ENCODE measurements around the gene ALG12.

ALG12 gene

DNA sequence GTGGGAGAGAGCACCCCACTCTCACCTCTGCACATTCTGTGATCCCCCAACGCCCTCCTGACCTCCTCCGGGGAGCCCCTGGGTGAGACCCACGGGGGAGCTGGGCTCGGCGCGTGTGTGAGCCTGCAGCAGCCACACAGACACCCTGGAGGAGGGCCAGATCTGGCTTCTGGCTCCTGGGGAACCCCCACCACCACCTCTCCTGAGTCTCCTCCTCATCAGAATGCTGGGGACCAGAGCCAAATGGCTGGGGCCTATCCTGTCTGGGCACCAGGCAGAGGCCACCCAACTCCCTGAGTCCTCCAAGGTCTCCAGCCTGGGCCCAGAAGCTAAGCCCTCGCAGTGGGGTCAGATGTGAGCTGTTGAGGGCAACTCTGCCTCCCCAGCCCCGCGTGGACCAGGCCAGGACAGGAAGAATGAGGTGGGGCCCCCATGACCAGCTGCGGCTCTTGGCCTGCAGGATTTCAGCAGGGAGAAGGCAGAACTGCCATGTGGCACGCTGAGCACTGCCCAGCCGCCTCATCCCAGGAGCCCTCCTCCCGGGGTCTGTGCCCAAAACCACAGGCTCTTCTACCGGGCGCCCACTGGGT, 36.8 kb upstream of the ALG12 start:
- Mint-ChIP-seq H3K4me1 (peaks cover 31% of the 10 kb centered on the region), H3K27ac (no peak overlapping the region), H3K27me3 (ENCODE audit: low read depth, poor library complexity) (no peaks in the 10 kb centered on the region), H3K9me3 (no peaks in the 10 kb centered on the region), H3K4me3 (no peak overlapping the region), H3K36me3 (ENCODE audit: low read depth) (no peaks in the 10 kb centered on the region)
- no peak for DNase-seq
- TF ChIP-seq, protein P1, sequence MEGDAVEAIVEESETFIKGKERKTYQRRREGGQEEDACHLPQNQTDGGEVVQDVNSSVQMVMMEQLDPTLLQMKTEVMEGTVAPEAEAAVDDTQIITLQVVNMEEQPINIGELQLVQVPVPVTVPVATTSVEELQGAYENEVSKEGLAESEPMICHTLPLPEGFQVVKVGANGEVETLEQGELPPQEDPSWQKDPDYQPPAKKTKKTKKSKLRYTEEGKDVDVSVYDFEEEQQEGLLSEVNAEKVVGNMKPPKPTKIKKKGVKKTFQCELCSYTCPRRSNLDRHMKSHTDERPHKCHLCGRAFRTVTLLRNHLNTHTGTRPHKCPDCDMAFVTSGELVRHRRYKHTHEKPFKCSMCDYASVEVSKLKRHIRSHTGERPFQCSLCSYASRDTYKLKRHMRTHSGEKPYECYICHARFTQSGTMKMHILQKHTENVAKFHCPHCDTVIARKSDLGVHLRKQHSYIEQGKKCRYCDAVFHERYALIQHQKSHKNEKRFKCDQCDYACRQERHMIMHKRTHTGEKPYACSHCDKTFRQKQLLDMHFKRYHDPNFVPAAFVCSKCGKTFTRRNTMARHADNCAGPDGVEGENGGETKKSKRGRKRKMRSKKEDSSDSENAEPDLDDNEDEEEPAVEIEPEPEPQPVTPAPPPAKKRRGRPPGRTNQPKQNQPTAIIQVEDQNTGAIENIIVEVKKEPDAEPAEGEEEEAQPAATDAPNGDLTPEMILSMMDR (IDR thresholded peaks at IDR 0.05), result no peak

DNA sequence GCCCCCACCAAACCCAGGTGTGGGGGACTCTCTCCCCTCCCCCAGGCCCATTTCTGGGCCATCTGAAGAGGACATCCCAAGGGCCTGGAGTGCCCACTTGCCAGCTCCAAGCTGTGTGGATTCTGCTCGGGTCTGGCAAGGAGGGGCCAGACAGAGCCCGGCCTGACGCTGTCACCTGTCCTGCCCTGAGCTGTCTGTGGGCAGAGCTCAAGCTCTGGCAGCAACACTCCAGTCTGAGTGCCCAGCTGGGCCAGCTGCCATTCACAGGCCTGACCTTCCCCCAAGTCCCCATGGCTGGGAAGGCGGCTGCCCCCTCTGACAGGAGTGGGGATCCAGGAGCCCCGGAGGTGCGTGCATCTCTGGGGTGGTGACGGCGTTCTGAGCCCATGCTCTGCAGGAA, 36.1 kb upstream of the ALG12 start:
- no peak overlapping the region for H3K27ac Mint-ChIP-seq
- no peak for DNase-seq
- TF ChIP-seq, protein P1 (IDR thresholded peaks at IDR 0.05), result no peak
- H3K36me3 Mint-ChIP-seq (ENCODE audit: low read depth), result no peaks in the 10 kb centered on the region
- H3K27me3 Mint-ChIP-seq (ENCODE audit: low read depth, poor library complexity), result no peaks in the 10 kb centered on the region
- H3K4me1 Mint-ChIP-seq, result peaks cover 32% of the 10 kb centered on the region
- no peaks in the 10 kb centered on the region for H3K9me3 Mint-ChIP-seq
- H3K4me3 Mint-ChIP-seq, result no peak overlapping the region

DNA sequence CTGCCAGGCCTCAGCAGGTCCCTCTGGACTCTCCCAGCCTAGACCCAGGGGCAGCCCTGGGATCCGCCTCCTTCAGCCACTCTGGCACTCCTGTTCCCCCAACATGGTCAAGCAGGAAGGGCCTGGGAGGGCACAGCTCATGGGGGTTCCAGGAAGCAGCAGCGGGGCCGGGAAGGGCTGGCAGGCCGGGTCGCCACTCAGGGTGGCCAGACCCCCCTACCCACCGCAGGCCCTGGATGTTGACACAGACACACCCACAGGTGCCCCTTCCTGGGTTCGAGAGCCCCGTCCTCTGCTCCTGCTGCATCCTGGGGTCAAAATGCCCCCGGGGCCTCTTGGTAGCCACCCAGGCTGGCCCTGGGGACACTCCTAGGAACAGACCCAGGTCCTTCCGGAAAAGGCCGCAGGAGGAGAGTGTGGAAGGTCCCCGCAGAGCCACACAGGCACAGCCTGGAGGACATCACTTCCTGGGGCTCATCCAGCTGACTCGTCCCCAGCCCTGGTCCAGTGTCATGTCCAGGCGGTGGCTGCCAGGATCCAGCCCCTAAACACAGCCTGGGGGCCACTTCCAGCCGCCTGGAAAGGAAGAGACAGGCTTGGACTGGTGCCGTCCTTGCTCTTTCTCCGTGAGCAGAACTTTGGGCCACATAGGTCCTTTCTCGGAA, 35.6 kb upstream of the ALG12 start:
- TF ChIP-seq, protein P1 (IDR thresholded peaks at IDR 0.05), result no peak
- no peak overlapping the region for H3K4me3 Mint-ChIP-seq
- no peak for DNase-seq
- no peaks in the 10 kb centered on the region for H3K9me3 Mint-ChIP-seq
- peaks cover 27% of the 10 kb centered on the region for H3K4me1 Mint-ChIP-seq
- H3K27me3 Mint-ChIP-seq (ENCODE audit: low read depth, poor library complexity), result no peaks in the 10 kb centered on the region
- H3K27ac Mint-ChIP-seq, result no peak overlapping the region
- no peaks in the 10 kb centered on the region for H3K36me3 Mint-ChIP-seq (ENCODE audit: low read depth)

DNA sequence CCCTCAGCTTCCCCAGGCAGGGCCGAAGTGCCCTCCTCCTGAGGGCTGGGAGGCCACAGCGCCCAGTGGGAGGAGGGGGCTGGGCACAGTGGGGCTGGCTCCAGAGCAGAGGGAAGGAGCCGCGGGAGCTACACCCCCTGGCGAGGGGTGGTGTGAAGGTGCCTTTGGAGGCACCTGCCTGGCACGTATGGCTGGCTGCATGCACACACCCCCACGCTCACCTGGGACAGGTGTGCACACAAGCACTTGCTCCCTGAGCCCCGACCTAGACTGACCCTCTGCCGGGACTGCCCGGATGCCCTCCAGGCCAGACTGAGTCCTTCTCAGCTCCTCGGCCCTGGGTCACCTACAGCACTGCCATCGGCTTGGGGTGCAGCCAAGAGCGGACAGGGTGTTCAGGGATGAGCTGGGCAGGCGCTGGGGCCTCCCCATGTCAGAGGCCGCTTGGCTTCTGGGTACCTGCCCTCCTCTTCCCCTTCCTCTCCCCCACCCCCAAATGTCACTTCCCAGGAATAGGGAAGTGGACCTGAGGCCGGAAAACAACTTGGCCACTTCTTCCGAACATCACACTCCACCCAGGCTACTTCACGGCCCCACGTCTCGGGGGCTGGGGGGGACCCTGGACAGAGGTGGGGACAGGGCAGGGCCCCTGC, 34.9 kb upstream of the ALG12 start:
- DNase-seq, result no peak
- TF ChIP-seq, protein P1 (IDR thresholded peaks at IDR 0.05), result no peak
- no peaks in the 10 kb centered on the region for H3K9me3 Mint-ChIP-seq
- no peaks in the 10 kb centered on the region for H3K36me3 Mint-ChIP-seq (ENCODE audit: low read depth)
- no peak overlapping the region for H3K27ac Mint-ChIP-seq
- no peaks in the 10 kb centered on the region for H3K27me3 Mint-ChIP-seq (ENCODE audit: low read depth, poor library complexity)
- peaks cover 20% of the 10 kb centered on the region for H3K4me1 Mint-ChIP-seq
- H3K4me3 Mint-ChIP-seq, result no peak overlapping the region

DNA sequence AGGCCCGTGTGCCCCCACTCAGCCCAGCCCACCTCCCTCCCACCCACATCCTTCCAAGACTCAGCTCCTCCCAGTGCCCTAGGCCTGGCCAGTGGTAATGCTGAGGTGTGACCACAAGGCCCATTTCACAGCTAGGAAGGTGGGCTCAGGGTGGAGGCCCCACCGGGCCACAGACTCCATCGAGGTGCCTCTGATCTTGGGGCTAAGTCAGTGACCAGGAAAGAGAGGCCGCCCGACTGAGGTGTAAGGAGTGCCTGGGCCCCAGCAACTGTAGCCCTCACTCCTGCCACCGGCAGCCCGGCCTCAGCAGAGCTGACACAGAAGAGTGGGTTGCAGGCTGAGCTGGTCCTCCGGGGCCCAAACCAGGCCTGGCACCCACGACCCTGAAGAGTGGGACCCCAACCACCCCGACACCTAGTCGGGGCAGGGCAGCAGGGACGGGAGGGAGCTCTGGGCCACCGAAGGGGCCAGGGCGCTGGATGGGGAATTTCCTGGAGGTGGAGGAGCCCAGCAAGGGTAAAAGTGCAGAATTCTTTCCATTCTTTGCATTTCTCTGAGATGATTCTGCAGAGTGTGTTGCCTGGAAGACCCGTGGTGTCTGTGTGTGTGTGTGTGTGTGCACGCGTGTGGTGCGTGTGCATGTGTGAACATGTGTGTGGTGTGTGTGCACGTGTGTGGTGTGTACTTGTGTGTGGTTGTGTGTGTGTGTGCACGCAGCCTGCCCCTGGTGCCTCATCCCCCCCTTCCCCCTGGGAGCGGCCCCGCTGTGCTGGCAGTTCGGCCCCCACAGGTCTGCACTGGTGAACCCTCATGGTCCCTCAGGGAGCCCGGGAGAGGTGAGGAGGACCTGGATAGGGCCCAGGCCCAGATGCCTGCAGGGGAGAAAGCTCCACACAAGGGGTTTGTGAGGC, 34.0 kb upstream of the ALG12 start:
- no peaks in the 10 kb centered on the region for H3K27me3 Mint-ChIP-seq (ENCODE audit: low read depth, poor library complexity)
- no peaks in the 10 kb centered on the region for H3K36me3 Mint-ChIP-seq (ENCODE audit: low read depth)
- H3K4me1 Mint-ChIP-seq, result peaks cover 17% of the 10 kb centered on the region
- TF ChIP-seq, protein P1 (IDR thresholded peaks at IDR 0.05), result no peak
- DNase-seq, result no peak
- H3K9me3 Mint-ChIP-seq, result no peaks in the 10 kb centered on the region
- no peak overlapping the region for H3K4me3 Mint-ChIP-seq
- H3K27ac Mint-ChIP-seq, result peak overlapping the region; percentile 89
